Measurements from ENCODE around the gene NUDT3. TPM values are rescaled to one million over a fixed set of nuclear protein-coding genes. Genes with fewer than 3 reads are reported as not detected.
"Not testable (repeated sequence)": the region's sequence is repeated elsewhere in the genome, so short reads cannot be mapped to it uniquely, and the experiment has no call there.

The NUDT3 gene
- total RNA-seq, 1 donor from 2014 or later: 21.8 TPM

- Mint-ChIP-seq H3K27ac (peak overlapping the region; percentile 15), H3K36me3 (ENCODE audit: low read depth) (peaks cover 62% of the 10 kb centered on the region), H3K4me3 (peak overlapping the region; percentile 10), H3K4me1 (peaks cover 68% of the 10 kb centered on the region)
- not testable (repeated sequence) for DNase-seq, H3K9me3 Mint-ChIP-seq, H3K27me3 Mint-ChIP-seq
- intact Hi-C loops (cut with micrococcal nuclease): loop anchor here (10.0 kb wide), 2 partner anchors 410 to 530 kb away; partner anchors contain the start of gene UQCC2
These were observed 147.3 kb downstream of the NUDT3 start for GRCh38 chr6:34245032-34245760.

- Mint-ChIP-seq H3K27me3 (no peaks in the 10 kb centered on the region), H3K4me1 (peaks cover 70% of the 10 kb centered on the region), H3K27ac (peak overlapping the region; percentile 89), H3K36me3 (ENCODE audit: low read depth) (peaks cover 71% of the 10 kb centered on the region), H3K9me3 (no peaks in the 10 kb centered on the region), H3K4me3 (peak overlapping the region; percentile 71)
- intact Hi-C loops (cut with micrococcal nuclease): loop anchor here (10.0 kb wide), 2 partner anchors 411 to 529 kb away; partner anchors contain the start of gene UQCC2
- DNase-seq: no peak
These were observed 148.3 kb downstream of the NUDT3 start for GRCh38 chr6:34243901-34244884.

GRCh38 chr6:34243131-34243771, 149.2 kb downstream of the NUDT3 start:
- peaks cover 78% of the 10 kb centered on the region for H3K36me3 Mint-ChIP-seq (ENCODE audit: low read depth)
- no peak for DNase-seq
- intact Hi-C loops (cut with micrococcal nuclease): loop anchor here (10.0 kb wide), 2 partner anchors 412 to 528 kb away; partner anchors contain the start of gene UQCC2
- no peaks in the 10 kb centered on the region for H3K27me3 Mint-ChIP-seq
- peaks cover 73% of the 10 kb centered on the region for H3K4me1 Mint-ChIP-seq
- H3K4me3 Mint-ChIP-seq: peak overlapping the region; percentile 71
- H3K27ac Mint-ChIP-seq: peak overlapping the region; percentile 83
- no peaks in the 10 kb centered on the region for H3K9me3 Mint-ChIP-seq

- Mint-ChIP-seq H3K9me3 (no peaks in the 10 kb centered on the region), H3K27me3 (no peaks in the 10 kb centered on the region), H3K4me1 (peaks cover 65% of the 10 kb centered on the region), H3K27ac (peak overlapping the region; percentile 83), H3K4me3 (peak overlapping the region; percentile 71), H3K36me3 (ENCODE audit: low read depth) (peaks cover 80% of the 10 kb centered on the region)
- intact Hi-C loops (cut with micrococcal nuclease): loop anchor here (10.0 kb wide), 2 partner anchors 412 to 528 kb away; partner anchors contain the start of gene UQCC2
- peak; percentile 59 for DNase-seq
These were observed 150.0 kb downstream of the NUDT3 start for GRCh38 chr6:34242252-34243130.

GRCh38 chr6:34241351-34242215, 150.9 kb downstream of the NUDT3 start:
- intact Hi-C loops (cut with micrococcal nuclease): loop anchor here (10.0 kb wide), 2 partner anchors 413 to 527 kb away; partner anchors contain the start of gene UQCC2
- peak overlapping the region; percentile 63 for H3K27ac Mint-ChIP-seq
- peak overlapping the region; percentile 71 for H3K4me3 Mint-ChIP-seq
- no peaks in the 10 kb centered on the region for H3K9me3 Mint-ChIP-seq
- peaks cover 59% of the 10 kb centered on the region for H3K4me1 Mint-ChIP-seq
- DNase-seq: no peak
- peaks cover 77% of the 10 kb centered on the region for H3K36me3 Mint-ChIP-seq (ENCODE audit: low read depth)
- H3K27me3 Mint-ChIP-seq: no peaks in the 10 kb centered on the region

GRCh38 chr6:34240329-34241248, 151.9 kb downstream of the NUDT3 start:
- intact Hi-C loops (cut with micrococcal nuclease): loop anchor here (10.0 kb wide), 2 partner anchors 414 to 526 kb away; partner anchors contain the start of gene UQCC2
- Mint-ChIP-seq H3K9me3 (no peaks in the 10 kb centered on the region), H3K27ac (peak overlapping the region; percentile 25), H3K4me3 (peak overlapping the region; percentile 51), H3K4me1 (peaks cover 57% of the 10 kb centered on the region), H3K27me3 (no peaks in the 10 kb centered on the region), H3K36me3 (ENCODE audit: low read depth) (peaks cover 69% of the 10 kb centered on the region)
- DNase-seq: peak; percentile 57

- peaks cover 62% of the 10 kb centered on the region for H3K36me3 Mint-ChIP-seq (ENCODE audit: low read depth)
- peak overlapping the region; percentile 47 for H3K4me3 Mint-ChIP-seq
- H3K4me1 Mint-ChIP-seq: peaks cover 54% of the 10 kb centered on the region
- H3K9me3 Mint-ChIP-seq: no peaks in the 10 kb centered on the region
- no peaks in the 10 kb centered on the region for H3K27me3 Mint-ChIP-seq
- H3K27ac Mint-ChIP-seq: no peak overlapping the region
- intact Hi-C loops (cut with micrococcal nuclease): loop anchor here (10.0 kb wide), 3 partner anchors 415 to 525 kb away; partner anchors contain the start of genes LEMD2 and UQCC2
- DNase-seq: peak; percentile 56
These were observed 152.6 kb downstream of the NUDT3 start for GRCh38 chr6:34239893-34240292.

- peak overlapping the region; percentile 83 for H3K4me3 Mint-ChIP-seq
- H3K36me3 Mint-ChIP-seq (ENCODE audit: low read depth): peaks cover 58% of the 10 kb centered on the region
- DNase-seq: no peak
- intact Hi-C loops (cut with micrococcal nuclease): loop anchor here (10.0 kb wide), 1 partner anchor 455 kb away; the partner anchor contains the start of gene LEMD2
- H3K27me3 Mint-ChIP-seq: no peaks in the 10 kb centered on the region
- no peaks in the 10 kb centered on the region for H3K9me3 Mint-ChIP-seq
- H3K4me1 Mint-ChIP-seq: peaks cover 53% of the 10 kb centered on the region
- H3K27ac Mint-ChIP-seq: peak overlapping the region; percentile 71
These were observed 153.0 kb downstream of the NUDT3 start for GRCh38 chr6:34239500-34239825.

- H3K9me3 Mint-ChIP-seq: no peaks in the 10 kb centered on the region
- peaks cover 55% of the 10 kb centered on the region for H3K36me3 Mint-ChIP-seq (ENCODE audit: low read depth)
- H3K27me3 Mint-ChIP-seq: no peaks in the 10 kb centered on the region
- DNase-seq: no peak
- H3K4me1 Mint-ChIP-seq: peaks cover 54% of the 10 kb centered on the region
- H3K27ac Mint-ChIP-seq: peak overlapping the region; percentile 76
- intact Hi-C loops (cut with micrococcal nuclease): loop anchor here (10.0 kb wide), 1 partner anchor 454 kb away; the partner anchor contains the start of gene LEMD2
- peak overlapping the region; percentile 83 for H3K4me3 Mint-ChIP-seq
These were observed 153.6 kb downstream of the NUDT3 start for GRCh38 chr6:34238585-34239499.

All from activated CD4-positive, alpha-beta T cell treated with anti-CD3 and anti-CD28 coated beads, Interleukin-2, amount 10 ng/mL, durations not matched to agents 24 days and 14 days (primary cell).